Ectodermal cell (in vitro differentiated cells): ENCODE measurements around the gene GYPA. TPM values are rescaled to one million over a fixed set of nuclear protein-coding genes. Genes with fewer than 3 reads are reported as not detected.
"Not testable (repeated sequence)": the region's sequence is repeated elsewhere in the genome, so short reads cannot be mapped to it uniquely, and the experiment has no call there.

ENCODE experiments used
- H3K27ac ChIP-seq: 2 replicates; pipeline ENCODE4 v1.7.0; 2013; ENCODE audit warnings: mild to moderate bottlenecking, low read depth, low read length; ENCODE audit not compliant: insufficient read depth, poor library complexity, severe bottlenecking
- H3K27me3 ChIP-seq: 2 replicates; pipeline ENCODE4 v1.7.0; 2013; ENCODE audit warnings: mild to moderate bottlenecking, low read length; ENCODE audit not compliant: insufficient read depth, control insufficient read depth, poor library complexity, severe bottlenecking
- H3K36me3 ChIP-seq: one replicate; pipeline ENCODE4 v1.7.0; 2013; ENCODE audit warnings: low read length; ENCODE audit not compliant: control insufficient read depth, insufficient read depth
- H3K4me1 ChIP-seq: one replicate; pipeline ENCODE4 v1.7.0; 2013; ENCODE audit warnings: low read length; ENCODE audit not compliant: control insufficient read depth, insufficient read depth
- H3K4me3 ChIP-seq: 2 replicates; pipeline ENCODE4 v1.7.0; 2013; ENCODE audit warnings: low read depth, low read length, control low read depth; ENCODE audit not compliant: insufficient read depth
- H3K9me3 ChIP-seq: 2 replicates; pipeline ENCODE4 v1.7.0; 2013; ENCODE audit warnings: mild to moderate bottlenecking, low read length, moderate library complexity; ENCODE audit not compliant: control insufficient read depth
- WGBS, 2 experiments: methylation state at CpG; one replicate each; pipeline ENCODE4 v1.1.7; 2013; ENCODE audit warnings: missing lambda C conversion rate in 2 of 2; 5-methylcytosine and 5-hydroxymethylcytosine counted together
- polyA plus RNA-seq, 4 experiments: library from polyadenylated mRNA; stranded (reverse); fragments of 50-300 nt; gene quantifications; one replicate each; pipeline ENCODE4 v1.2.3, GENCODE V29; 2013

GYPA gene
- not detected for polyA plus RNA-seq (2013, experiment 1 of 4)
- polyA plus RNA-seq (2013, experiment 2 of 4) = not detected
- not detected for polyA plus RNA-seq (2013, experiment 3 of 4)
- not detected for polyA plus RNA-seq (2013, experiment 4 of 4)

DNA sequence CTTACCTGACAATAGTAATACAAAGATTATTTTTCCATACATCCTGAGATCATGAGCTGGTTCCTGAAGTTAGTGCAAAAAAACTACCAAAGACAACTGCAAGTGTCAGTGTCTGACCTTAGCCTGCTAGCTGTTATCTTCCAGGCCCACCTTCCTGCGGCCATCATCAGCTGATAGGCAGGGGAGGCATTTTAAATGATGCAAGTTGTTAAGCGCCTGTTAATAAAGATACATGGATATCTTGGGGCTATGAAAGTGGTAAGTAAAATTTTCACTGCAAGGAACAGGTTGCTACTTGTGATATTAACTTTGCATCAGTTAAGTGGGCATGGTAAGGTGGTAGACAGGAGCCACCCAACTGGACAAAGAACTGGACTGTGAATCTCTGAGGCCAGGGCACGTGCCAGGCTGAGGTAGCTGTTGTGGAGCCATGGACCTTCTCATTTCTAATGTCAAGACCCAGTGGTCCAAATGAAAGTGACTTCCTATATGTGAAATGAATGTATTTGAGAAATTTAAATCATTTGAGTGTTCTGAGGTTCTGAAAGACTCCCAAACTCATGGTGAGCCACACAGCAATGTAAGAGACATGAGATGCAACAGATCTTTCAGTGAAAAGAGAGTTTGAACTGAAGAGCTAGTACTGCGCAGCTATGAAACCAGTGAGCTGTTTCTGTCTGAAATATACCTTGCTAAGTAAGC is at the start of gene GYPA:
Gene GYPA (minus strand): TSS at position 125 of the 702 bp plus-strand sequence. CDS start 83 bp downstream, at position 42.
- not testable (repeated sequence) for H3K4me3 ChIP-seq, H3K9me3 ChIP-seq, H3K36me3 ChIP-seq, H3K4me1 ChIP-seq, H3K27ac ChIP-seq, H3K27me3 ChIP-seq
- WGBS, 2 experiments = 93% methylated on average over 3 to 4 of the region's 4 CpGs

DNA sequence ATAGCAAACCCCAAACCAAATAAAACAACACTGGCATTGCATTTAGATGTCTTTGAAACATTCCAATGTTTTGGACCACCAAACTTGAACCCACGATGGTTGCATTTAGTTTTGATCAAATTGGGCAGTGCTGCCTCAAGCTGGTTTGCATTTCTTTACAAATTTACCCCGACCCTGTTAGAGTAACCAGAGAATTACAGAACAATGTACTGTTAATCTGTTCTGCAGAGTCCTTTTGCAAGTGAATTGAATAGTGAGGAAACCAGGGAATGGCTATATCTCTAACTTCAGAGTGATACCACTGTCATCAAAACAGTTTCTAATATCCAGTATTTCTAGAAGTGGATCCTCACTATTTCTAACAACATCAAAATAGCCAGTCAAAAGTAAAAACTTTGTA is 49.5 kb upstream of the GYPA start:
- Histone ChIP-seq H3K27ac (no peak overlapping the region), H3K4me1 (no peaks in the 10 kb centered on the region), H3K36me3 (no peaks in the 10 kb centered on the region), H3K27me3 (no peaks in the 10 kb centered on the region), H3K4me3 (no peak overlapping the region), H3K9me3 (no peaks in the 10 kb centered on the region)
- 17 to 18% methylated on average over 2 of the region's 2 CpGs for WGBS, 2 experiments

GRCh38 chr4:144189121-144189520 is 48.6 kb upstream of the GYPA start:
- Histone ChIP-seq H3K27ac (no peak overlapping the region), H3K36me3 (no peaks in the 10 kb centered on the region), H3K4me1 (no peaks in the 10 kb centered on the region), H3K4me3 (no peak overlapping the region), H3K9me3 (no peaks in the 10 kb centered on the region), H3K27me3 (no peaks in the 10 kb centered on the region)
- WGBS, 2 experiments = 90 to 96% methylated on average over 2 to 3 of the region's 3 CpGs

GRCh38 chr4:144185086-144185485 is 44.6 kb upstream of the GYPA start:
- Histone ChIP-seq H3K4me3 (no peak overlapping the region), H3K4me1 (no peaks in the 10 kb centered on the region), H3K36me3 (no peaks in the 10 kb centered on the region), H3K27me3 (no peaks in the 10 kb centered on the region), H3K27ac (no peak overlapping the region), H3K9me3 (no peaks in the 10 kb centered on the region)

DNA sequence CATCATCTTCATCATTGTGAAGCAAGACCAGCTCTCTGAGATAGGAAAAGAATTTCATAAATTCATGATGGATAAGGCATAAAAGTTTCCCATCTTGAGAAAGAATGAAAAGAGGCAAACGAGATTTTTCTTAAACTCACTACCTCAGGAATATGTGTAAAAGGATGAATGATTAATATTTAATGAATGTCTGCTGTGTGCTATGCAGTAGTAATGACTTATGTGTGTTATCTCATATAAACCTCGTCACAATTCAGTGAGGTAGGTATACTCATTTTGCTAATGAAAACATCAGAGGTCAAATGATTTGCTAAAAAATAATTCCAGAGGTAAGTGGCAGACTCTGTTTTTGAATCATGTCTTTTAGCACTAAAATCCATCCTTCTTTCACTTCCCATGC is 42.6 kb upstream of the GYPA start:
- no peaks in the 10 kb centered on the region for H3K36me3 ChIP-seq
- H3K27ac ChIP-seq = no peak overlapping the region
- H3K4me1 ChIP-seq = no peaks in the 10 kb centered on the region
- WGBS, 2 experiments = 86 to 100% methylated on average over 2 of the region's 2 CpGs
- H3K9me3 ChIP-seq = no peaks in the 10 kb centered on the region
- H3K27me3 ChIP-seq = no peaks in the 10 kb centered on the region
- H3K4me3 ChIP-seq = no peak overlapping the region

- no peaks in the 10 kb centered on the region for H3K27me3 ChIP-seq
- H3K4me3 ChIP-seq = no peak overlapping the region
- H3K27ac ChIP-seq = no peak overlapping the region
- 90 to 95% methylated on average over 8 of the region's 8 CpGs for WGBS, 2 experiments
- H3K36me3 ChIP-seq = no peaks in the 10 kb centered on the region
- no peaks in the 10 kb centered on the region for H3K9me3 ChIP-seq
- no peaks in the 10 kb centered on the region for H3K4me1 ChIP-seq
These were observed 40.9 kb upstream of the GYPA start for GRCh38 chr4:144181391-144181790.

DNA sequence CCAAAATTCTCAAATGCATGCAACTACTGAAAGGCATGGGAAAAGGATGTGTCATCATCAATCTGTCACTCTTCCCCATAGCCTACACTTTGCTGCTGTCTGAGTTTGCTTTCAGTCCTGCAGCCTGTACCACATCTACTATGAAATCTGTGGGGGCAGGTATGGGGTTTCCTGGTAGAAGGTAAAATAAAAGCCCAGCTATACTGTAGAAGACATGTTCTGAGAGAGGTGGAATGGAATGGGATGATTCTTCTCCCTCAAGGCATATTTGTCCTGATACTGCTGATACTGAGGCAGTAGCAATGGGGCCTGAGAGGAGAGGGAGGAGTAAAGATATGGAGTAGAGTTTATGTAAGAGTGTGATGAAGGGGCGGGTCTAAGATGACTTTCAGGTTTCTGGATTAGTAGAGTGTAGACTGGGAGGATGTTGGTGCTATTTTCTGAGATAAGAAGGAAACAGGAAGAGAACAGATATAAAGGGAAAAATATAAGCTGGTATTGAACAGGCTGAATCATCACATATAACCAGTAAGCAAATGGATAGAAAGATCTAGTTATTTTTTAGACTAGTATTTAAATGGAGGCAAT is 38.7 kb upstream of the GYPA start:
- Histone ChIP-seq H3K4me1 (no peaks in the 10 kb centered on the region), H3K36me3 (no peaks in the 10 kb centered on the region), H3K27ac (no peak overlapping the region), H3K27me3 (no peaks in the 10 kb centered on the region), H3K9me3 (no peaks in the 10 kb centered on the region), H3K4me3 (no peak overlapping the region)
- WGBS, 2 experiments = 94% methylated on average over 1 of the region's 1 CpG

DNA sequence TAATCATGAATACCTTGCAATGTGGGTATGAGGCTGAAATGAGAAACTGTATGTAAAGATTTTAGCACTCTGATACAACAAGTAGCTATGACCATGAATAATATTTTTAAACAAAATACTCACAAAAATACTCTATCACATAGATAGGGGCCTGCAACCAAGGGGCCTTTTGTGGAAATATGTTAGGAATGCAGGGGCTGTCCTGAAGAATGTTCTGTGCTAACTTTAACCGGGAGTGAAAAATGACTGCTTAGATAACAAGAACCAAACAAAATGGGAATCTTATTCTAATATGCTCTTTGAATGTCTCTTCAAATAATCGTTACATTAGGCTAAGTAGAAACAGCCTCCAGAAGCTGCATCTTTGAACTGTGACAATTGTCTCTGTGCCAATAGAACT is 37.9 kb upstream of the GYPA start:
- WGBS, 2 experiments = 64 to 65% methylated on average over 2 of the region's 2 CpGs
- Histone ChIP-seq H3K9me3 (no peaks in the 10 kb centered on the region), H3K4me3 (no peak overlapping the region), H3K27me3 (no peaks in the 10 kb centered on the region), H3K36me3 (no peaks in the 10 kb centered on the region), H3K4me1 (no peaks in the 10 kb centered on the region), H3K27ac (no peak overlapping the region)

GRCh38 chr4:144176476-144176875 is 36.0 kb upstream of the GYPA start:
- Histone ChIP-seq H3K36me3 (no peaks in the 10 kb centered on the region), H3K4me1 (no peaks in the 10 kb centered on the region), H3K27me3 (no peaks in the 10 kb centered on the region), H3K9me3 (no peaks in the 10 kb centered on the region), H3K27ac (no peak overlapping the region), H3K4me3 (no peak overlapping the region)
- 50 to 80% methylated on average over 1 of the region's 1 CpG for WGBS, 2 experiments

DNA sequence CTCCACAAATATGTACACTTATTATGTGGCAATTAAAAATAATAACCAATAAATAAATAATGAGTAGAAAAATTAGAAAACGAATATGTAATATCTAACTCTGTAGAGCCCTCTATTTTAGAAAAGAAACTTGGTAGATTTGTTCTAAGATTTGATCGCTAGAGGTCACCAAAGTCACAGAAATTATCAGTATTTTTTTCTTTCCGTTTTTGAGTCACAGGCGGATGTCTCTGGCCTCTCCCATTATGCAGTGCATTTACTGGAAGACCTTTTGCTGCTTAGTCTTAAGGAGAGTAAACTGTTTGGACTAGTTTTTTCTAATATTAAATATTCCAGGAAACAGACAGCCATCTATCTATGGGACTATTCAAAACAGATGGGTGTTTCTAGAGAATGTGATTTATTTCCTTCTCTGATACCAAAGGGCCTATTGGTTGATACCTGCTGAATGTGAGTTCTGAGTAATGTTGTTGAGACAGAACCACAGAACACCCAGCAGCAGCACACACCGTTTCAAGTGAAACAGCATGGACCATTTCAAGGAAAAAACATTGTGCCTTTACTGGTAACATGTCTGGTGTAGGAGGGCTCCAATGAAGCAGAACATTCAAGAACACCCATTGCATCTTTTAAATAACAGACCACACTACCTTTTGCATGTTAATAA is 34.0 kb upstream of the GYPA start:
- Histone ChIP-seq H3K4me3 (no peak overlapping the region), H3K4me1 (no peaks in the 10 kb centered on the region), H3K36me3 (no peaks in the 10 kb centered on the region), H3K9me3 (no peaks in the 10 kb centered on the region), H3K27me3 (no peaks in the 10 kb centered on the region), H3K27ac (no peak overlapping the region)
- 15 to 17% methylated on average over 3 to 5 of the region's 5 CpGs for WGBS, 2 experiments
